GM10248 (cell line): ENCODE measurements around the gene SCYGR3.

ENCODE experiments used
- CTCF ChIA-PET: fragments of 300-600 bp; sonication (Branson Sonifier 250); formaldehyde crosslinking; extraction: SDS; loops from one replicate; lab custom pipeline; 2021; ENCODE audit warnings: antibody characterized with exemption; lab: Yijun Ruan, JAX
- POLR2A ChIA-PET: fragments of 350-650 bp; sonication (Branson Sonifier 250); formaldehyde crosslinking; extraction: SDS; loops from one replicate; lab custom pipeline; 2020; ENCODE audit warnings: antibody characterized with exemption; lab: Yijun Ruan, JAX
- DNase-seq: peaks from one replicate; pipeline ENCODE4 v3.0.0; 2012; ENCODE audit errors: extremely low spot score
- CTCF ChIP-seq: IDR thresholded peaks from 2 replicates; pipeline ENCODE4 v1.5.1; 2012; ENCODE audit warnings: mild to moderate bottlenecking, low read depth; ENCODE audit errors: extremely low read depth, missing control alignments, control extremely low read depth

The SCYGR3 gene

DNA sequence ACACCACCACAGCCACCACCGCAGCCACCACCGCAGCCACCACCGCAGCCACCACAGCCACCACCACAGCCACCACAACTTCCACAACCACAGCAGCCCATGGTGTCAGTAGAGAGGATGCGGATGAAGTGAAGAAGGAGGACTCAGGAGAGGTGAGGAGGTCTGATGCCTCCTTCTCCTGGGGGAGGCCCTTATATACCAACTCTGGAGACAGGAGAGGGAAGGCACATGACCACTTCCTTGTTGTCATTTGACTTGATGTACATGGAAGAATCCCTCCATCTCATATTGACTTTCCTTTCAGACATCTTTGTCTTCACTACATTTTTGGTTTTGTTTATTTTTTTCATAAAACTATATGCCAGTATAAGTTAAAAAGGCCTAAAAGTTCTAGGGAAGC, at the start of gene SCYGR3:
SCYGR3 (minus strand) TSS at position 101 of the 400 bp plus-strand sequence; CDS start at position 101, 0 bp downstream.
- POLR2A ChIA-PET, result no interaction called here
- no peak for TF ChIP-seq CTCF
- CTCF ChIA-PET, result no interaction called here

DNA sequence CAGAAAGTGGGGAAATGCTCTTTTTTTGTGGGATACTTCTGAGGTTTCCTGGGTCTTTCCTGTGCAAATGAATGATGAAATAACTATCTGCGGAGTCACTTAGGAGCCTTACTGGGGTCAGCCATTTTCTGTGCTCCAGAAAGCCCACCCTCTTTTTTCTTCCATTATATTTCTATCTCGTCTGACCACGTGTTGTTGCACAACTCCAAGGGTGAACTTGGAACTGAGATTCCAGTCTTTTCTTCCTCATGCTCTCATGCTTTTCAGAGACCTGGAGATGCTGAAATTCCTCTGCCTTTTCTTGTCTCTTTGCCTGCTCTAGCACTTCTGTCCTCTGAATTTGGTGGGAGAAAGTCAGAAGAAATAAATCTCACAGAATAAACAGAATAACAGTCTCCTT, 47.2 kb upstream of the SCYGR3 start:
- ChIA-PET CTCF (interaction anchor here (1.9 kb wide), 1 partner anchor 105 kb away, joined by 7 read pairs; no protein-coding TSS in a partner anchor), POLR2A (no interaction called here)
- no peak for DNase-seq
- no peak for TF ChIP-seq CTCF

More for the DNA sequence above, at the start of gene SCYGR3:
- no peak for DNase-seq

DNA sequence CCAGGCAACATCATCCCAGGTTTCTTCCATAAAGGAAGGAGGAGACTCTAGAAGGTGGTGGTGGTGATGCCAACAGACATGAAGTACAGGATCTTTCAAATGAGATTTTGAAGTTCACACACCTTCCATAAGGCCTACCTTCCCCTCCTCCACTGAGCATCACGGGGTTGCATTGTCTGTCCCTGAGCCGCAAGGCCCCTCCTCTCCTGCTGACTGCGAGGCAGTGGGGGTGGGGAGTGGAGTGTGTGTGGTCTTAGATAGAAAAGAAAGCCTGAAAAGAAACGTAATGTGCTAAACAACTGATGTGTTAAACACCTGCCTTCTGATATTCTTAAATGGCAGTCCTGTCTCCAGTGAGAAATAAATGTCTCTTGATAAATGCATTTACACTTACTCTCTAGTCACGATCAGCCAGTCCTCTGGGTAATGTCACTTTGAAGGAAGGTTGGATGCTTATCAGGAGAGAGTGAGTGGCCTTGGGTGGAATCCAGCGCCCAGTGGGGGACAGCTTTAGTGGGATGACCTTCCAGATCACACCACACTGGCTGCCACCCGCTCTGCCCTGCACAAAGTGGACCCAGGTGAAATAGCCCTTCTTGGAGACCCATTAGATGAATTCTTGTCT, 46.5 kb upstream of the SCYGR3 start:
- TF ChIP-seq CTCF, result no peak
- ChIA-PET CTCF (no interaction called here), POLR2A (no interaction called here)
- no peak for DNase-seq

- POLR2A ChIA-PET, result no interaction called here
- no peak for TF ChIP-seq CTCF
Observed at GRCh38 chr2:227657199-227657845, 42.7 kb upstream of the SCYGR3 start.

GRCh38 chr2:227655454-227655853, 40.8 kb upstream of the SCYGR3 start:
- POLR2A ChIA-PET, result no interaction called here
- no peak for TF ChIP-seq CTCF
- CTCF ChIA-PET, result interaction anchor here (0.7 kb wide), 1 partner anchor 235 kb away, joined by 3 read pairs; no protein-coding TSS in a partner anchor
- DNase-seq, result peak; percentile 18

More at GRCh38 chr2:227657199-227657845, 42.7 kb upstream of the SCYGR3 start:
- CTCF ChIA-PET, result interaction anchor here (0.8 to 4.5 kb wide), 24 partner anchors 8 to 251 kb away, joined by 3 to 63 read pairs (median 8); partner anchors contain the start of gene DAW1
- DNase-seq, result no peak

- CTCF ChIA-PET, result no interaction called here
- no peak for DNase-seq
- TF ChIP-seq CTCF, result no peak
Observed at GRCh38 chr2:227654426-227654825, 39.8 kb upstream of the SCYGR3 start.

More at GRCh38 chr2:227654426-227654825, 39.8 kb upstream of the SCYGR3 start:
- POLR2A ChIA-PET, result no interaction called here
